HepG2 (cell line): ENCODE data around the gene ALG5. TPM values are rescaled to one million over a fixed set of nuclear protein-coding genes. Genes with fewer than 3 reads are reported as not detected.

Experiments
- RAD51 ChIP-seq: fragments of 450-650 bp; IDR thresholded peaks from 2 replicates; pipeline ENCODE4 v1.6.1; 2016; ENCODE audit warnings: borderline replicate concordance
- ZNF451 ChIP-seq: sonication (generic); formaldehyde crosslinking; IDR thresholded peaks from 2 replicates; pipeline ENCODE4 v1.5.0; 2020; ENCODE audit warnings: mild to moderate bottlenecking, missing genetic modification reagents
- ZNF646 ChIP-seq: sonication (generic); formaldehyde crosslinking; IDR thresholded peaks from 2 replicates; pipeline ENCODE4 v1.9.0; 2021; ENCODE audit warnings: mild to moderate bottlenecking, missing genetic modification reagents
- polyA plus RNA-seq, 8 experiments: library from polyadenylated mRNA; depleted of rRNA in 3 of 8; stranded (reverse) in 7 of 8; unstranded in 1 of 8; fragments of >200 nt; fragmentation: Illumina TruSeq in 4 of 8; extraction: Trizol in 4 of 8; gene quantifications; 2 replicates each; pipeline versions ENCODE4 v1.2.1 to v1.2.3, GENCODE V29; 2011 to 2016; ENCODE audit warnings: low read depth in 4 of 8, missing spikeins in 1 of 8, mixed read lengths in 1 of 8; ENCODE audit not compliant: insufficient read depth in 1 of 8
- total RNA-seq, 5 experiments: library from RNA; depleted of rRNA; stranded (reverse); fragments of >200 nt; fragmentation: Illumina TruSeq; extraction: Trizol; gene quantifications; 2 replicates each; pipeline ENCODE4 v1.2.3, GENCODE V29; 2016; ENCODE audit warnings: low read depth in 1 of 5
- TF ChIP-seq, protein P1 (sequence below): sonication (generic); formaldehyde crosslinking; IDR thresholded peaks from 2 replicates; pipeline ENCODE4 v1.4.0; 2020; ENCODE audit warnings: mild to moderate bottlenecking, missing genetic modification reagents

Gene ALG5
- total and polyA plus RNA-seq, 2 of the 13 experiments (the other 11 are each of a cell fraction or from before 2014, with no cell fraction given) = 27.8 to 51.1 TPM

DNA sequence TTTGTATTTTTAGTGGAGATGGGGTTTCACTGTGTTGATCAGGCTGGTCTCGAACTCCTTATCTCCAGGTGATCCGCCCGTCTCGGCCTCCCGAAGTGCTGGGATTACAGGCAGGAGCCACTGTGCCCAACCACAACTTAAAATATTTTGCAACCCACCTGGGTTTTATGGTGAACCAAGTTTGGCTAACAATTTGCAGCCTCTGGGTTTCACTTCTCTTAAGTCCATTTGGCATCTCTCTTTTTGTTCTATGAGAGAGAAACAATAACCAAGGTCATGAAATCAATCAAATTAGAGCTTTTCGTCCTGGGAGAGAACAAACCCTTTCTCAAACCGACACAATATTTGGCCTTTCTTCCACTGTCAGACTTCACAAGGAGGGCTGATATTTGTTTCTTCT, 73.5 kb downstream of the ALG5 start (continued):
- TF ChIP-seq, protein P1, sequence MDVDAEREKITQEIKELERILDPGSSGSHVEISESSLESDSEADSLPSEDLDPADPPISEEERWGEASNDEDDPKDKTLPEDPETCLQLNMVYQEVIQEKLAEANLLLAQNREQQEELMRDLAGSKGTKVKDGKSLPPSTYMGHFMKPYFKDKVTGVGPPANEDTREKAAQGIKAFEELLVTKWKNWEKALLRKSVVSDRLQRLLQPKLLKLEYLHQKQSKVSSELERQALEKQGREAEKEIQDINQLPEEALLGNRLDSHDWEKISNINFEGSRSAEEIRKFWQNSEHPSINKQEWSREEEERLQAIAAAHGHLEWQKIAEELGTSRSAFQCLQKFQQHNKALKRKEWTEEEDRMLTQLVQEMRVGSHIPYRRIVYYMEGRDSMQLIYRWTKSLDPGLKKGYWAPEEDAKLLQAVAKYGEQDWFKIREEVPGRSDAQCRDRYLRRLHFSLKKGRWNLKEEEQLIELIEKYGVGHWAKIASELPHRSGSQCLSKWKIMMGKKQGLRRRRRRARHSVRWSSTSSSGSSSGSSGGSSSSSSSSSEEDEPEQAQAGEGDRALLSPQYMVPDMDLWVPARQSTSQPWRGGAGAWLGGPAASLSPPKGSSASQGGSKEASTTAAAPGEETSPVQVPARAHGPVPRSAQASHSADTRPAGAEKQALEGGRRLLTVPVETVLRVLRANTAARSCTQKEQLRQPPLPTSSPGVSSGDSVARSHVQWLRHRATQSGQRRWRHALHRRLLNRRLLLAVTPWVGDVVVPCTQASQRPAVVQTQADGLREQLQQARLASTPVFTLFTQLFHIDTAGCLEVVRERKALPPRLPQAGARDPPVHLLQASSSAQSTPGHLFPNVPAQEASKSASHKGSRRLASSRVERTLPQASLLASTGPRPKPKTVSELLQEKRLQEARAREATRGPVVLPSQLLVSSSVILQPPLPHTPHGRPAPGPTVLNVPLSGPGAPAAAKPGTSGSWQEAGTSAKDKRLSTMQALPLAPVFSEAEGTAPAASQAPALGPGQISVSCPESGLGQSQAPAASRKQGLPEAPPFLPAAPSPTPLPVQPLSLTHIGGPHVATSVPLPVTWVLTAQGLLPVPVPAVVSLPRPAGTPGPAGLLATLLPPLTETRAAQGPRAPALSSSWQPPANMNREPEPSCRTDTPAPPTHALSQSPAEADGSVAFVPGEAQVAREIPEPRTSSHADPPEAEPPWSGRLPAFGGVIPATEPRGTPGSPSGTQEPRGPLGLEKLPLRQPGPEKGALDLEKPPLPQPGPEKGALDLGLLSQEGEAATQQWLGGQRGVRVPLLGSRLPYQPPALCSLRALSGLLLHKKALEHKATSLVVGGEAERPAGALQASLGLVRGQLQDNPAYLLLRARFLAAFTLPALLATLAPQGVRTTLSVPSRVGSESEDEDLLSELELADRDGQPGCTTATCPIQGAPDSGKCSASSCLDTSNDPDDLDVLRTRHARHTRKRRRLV = no peak
- TF ChIP-seq ZNF451 (CRISPR knock-in tag) (no peak), ZNF646 (CRISPR knock-in tag) (no peak), RAD51 (no peak)
